ENCODE data around the gene OR51D1. TPM values are rescaled to one million over a fixed set of nuclear protein-coding genes. Genes with fewer than 3 reads are reported as not detected.

OR51D1 gene
- total RNA-seq, 1 donor from 2014 or later = not detected

DNA sequence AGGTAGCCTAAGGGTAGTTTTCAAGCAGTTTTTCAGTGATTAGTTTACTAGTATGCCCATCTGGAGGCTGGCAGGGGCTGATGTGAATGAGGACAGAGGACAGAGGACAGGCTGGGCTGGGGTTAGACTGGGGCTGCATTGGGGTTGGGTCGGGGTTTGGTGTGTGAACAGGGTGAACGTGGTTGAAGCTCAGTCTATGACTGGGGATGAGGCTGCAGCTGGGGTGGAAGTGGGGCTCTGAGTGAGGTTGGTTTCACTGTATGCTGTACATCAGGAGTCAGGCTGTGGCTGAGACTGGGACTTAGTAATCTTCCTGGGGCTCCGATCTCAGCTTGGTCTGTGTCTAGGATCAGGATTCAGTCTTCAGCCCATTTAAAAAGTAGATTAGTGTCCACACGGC is 7.0 kb downstream of the OR51D1 start:
- DNase-seq (ENCODE audit: low read depth in 2 of 2) = no peak

DNA sequence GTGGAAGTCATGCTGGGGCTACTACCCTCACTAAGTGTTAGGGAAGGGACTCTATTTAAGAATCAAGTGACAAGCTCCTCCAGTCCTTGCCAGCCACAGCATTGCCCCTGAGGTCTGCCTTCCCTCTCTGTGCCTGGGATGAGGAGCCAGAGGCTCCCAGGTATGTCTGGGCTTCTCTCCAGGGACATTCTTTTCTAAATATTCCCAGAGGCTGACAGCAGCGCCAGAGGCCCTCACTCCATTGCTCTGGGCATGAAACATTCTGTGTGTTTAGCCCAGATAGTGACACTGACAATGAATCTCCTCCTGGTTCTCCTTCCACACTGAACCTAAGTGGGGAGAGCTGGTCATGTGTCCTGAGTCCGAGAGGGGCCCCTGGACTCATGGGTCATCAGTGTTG is 8.7 kb downstream of the OR51D1 start:
- no peak for DNase-seq (ENCODE audit: low read depth in 2 of 2)

DNA sequence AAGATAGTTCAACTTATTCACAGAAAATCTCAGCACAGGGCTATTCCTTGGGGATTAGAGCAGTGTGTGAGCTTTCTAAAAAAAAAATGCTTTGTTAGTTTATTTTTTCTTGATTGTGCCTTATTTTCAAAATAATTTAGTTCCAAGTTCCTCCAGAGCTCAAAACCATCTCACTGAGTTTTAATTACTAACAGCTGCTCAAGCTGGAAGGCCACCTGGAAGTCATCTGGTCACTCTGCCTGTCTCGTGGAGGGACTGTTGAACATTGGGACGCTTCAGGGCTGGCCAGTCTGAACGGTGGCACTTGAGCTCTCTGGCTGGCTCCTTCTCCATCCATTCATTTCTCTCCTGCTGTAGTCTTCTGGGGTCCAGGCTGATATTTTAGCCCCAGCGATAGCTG is 10.5 kb downstream of the OR51D1 start:
- DNase-seq (ENCODE audit: low read depth in 2 of 2) = no peak

DNA sequence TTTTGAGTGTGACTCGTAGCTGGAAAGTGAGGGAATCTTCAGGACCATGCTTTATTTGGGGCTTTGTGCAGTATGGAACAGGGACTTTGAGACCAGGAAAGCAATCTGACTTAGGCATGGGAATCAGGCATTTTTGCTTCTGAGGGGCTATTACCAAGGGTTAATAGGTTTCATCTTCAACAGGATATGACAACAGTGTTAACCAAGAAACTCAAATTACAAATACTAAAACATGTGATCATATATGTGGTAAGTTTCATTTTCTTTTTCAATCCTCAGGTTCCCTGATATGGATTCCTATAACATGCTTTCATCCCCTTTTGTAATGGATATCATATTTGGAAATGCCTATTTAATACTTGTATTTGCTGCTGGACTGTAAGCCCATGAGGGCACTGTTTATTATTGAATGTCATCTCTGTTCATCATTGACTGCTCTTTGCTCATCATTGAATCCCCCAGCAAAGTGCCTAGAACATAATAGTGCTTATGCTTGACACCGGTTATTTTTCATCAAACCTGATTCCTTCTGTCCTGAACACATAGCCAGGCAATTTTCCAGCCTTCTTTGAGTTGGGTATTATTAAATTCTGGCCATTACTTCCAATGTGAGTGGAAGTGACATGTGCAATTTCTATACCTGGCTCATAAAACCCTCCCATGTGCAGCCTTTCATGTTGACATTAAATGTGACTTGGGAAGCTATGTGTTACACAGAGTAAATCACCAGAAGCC is 17.5 kb downstream of the OR51D1 start:
- no peak for DNase-seq (ENCODE audit: low read depth in 2 of 2)

DNA sequence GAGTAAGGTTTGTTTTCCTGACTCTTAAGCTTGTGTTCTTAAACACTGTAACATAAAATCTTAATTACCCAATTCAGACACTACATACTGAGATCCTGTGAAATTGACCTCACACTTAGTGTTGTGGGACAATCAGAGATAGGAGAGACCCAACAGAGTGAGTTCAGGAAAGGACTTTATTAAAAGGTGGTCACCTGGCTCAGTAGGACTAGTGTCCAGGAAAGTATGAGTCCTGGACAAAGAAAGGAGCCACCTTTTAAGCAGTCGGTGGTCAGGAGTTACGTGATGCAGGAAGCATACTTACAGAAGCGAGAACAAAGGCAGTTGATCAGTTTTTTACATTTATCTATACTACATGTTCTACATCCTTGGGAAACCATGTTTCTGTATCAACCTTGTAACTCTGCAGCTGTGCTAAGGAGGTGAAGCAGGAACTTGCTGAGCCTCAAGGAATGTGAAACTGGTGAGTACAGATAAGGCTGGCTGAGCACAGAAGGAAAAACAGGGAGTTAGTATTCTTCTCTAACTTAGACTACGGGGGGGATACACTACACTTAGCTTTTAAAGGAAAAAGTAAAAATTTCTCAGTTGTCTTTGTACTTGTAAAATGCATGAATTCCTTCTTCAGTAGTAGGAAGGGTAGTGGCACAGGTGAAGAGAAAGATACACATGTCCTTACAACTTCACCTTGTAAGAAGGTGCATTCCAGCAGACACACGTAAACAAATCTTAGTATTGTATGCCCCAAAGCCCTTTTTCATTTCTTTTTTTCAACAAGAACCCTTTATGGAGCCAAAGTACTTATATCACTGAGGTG is 21.6 kb downstream of the OR51D1 start:
- DNase-seq (ENCODE audit: low read depth in 2 of 2) = no peak

DNA sequence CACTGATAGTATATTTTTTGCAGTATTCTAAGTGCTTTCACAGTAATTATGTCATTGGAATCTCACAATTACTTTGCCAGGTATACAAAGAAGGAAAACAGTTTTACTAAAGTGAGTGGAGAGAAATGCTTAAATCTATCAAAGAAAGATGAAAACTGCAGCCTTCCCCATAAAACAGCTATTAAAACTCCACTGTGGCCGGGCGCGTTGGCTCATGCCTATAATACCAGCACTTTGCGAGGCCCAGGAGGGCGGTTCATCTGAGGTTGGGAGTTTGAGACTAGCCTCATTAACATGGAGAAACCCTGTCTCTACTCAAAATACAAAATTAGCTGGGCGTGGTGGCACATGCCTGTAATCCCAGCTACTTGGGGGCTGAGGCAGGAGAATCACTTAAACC is 25.6 kb downstream of the OR51D1 start:
- no peak for DNase-seq (ENCODE audit: low read depth in 2 of 2)

DNA sequence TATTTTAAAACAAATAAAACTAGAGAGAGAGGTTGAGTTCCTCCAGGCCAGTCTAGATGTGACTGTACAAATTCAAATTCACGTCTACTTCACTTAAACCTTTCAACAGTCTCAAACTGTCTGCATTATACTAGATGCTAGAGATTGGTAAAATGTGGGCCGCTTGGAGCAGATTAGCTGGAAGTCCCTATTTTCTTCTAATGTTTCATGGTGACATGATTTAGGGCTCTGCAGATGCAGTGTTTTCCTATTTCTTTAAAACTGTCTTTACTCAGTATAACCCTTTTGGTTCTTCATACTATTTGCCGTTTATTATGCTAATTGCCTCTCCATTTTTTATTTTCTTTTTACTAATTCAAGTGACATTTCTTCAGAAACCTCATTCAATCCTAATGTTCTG is 26.9 kb downstream of the OR51D1 start:
- DNase-seq (ENCODE audit: low read depth in 2 of 2) = no peak

DNA sequence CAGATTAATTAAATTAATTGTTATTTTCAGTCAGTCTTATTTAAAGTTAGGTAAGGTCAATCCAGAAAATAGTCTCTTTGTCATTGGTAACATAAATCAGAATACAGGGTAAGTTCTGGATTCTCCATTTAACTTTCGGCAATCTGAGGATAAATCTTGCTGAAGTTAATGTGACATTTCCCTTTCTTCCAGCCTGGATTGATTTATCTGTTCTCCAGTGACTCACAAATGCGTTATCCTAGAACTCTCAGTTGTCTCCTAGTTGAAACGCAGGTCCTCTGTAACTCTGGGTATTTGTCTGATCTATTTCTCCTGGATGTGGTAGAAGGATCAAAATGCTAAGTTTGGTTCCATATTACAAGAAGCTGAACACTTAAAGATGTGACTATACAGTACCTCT is 27.5 kb downstream of the OR51D1 start:
- no peak for DNase-seq (ENCODE audit: low read depth in 2 of 2)

DNA sequence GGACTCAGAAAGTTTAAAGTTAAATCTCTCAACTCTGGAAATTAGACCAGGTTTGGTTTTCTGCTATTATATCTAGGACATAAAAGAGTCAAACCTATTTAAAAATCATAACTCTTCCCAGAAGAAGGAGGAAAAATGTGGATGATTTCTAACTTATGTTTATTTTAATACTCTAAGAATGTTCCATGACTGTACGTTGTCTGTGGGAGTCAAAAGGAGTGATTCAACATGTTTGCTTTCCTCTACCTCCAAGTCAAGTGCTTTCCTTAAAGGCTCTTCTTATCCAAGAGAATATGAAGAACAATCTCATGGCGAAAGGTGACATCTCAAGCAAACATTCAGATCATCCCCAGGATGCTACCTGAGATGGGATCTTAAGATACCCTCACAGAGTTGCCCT is 28.1 kb downstream of the OR51D1 start:
- DNase-seq (ENCODE audit: low read depth in 2 of 2) = no peak

DNA sequence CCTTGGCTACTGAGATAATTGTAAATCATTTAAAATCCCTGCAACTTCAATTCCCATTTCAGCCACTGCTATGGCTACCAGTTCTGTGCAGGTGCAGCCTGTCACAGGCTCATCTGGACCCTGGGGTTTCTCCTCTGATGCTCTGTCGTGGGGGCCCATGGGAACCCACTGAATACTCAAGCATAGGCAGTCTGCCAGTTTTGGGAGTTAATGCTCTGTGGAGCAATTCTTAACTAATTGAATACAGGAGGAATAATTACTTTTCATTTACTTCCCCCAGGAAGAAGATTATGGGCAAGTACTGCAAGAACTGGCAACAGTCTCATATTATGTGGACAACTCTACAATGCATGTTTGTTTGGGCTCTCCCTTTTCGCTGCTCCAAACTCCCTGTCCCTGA is 34.5 kb downstream of the OR51D1 start:
- no peak for DNase-seq (ENCODE audit: low read depth in 2 of 2)

DNA sequence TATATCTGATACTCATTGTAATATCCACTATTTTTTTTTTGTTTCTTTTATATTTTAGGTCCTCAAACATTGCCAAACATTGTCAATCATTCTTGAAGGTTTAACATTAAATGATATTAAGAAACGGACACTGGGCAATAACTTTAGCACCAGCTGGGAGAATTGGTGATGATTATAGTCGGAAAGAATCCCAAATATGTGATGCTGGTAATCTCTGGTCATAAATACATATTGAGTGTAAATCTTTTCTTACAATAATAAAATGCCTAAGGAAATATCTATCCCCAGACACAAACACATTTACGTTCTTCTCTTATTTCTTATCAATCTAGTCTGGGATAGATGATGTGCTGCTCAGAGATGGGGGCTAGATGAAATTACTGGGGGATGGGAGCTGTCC is 35.2 kb downstream of the OR51D1 start:
- DNase-seq (ENCODE audit: low read depth in 2 of 2) = no peak

DNA sequence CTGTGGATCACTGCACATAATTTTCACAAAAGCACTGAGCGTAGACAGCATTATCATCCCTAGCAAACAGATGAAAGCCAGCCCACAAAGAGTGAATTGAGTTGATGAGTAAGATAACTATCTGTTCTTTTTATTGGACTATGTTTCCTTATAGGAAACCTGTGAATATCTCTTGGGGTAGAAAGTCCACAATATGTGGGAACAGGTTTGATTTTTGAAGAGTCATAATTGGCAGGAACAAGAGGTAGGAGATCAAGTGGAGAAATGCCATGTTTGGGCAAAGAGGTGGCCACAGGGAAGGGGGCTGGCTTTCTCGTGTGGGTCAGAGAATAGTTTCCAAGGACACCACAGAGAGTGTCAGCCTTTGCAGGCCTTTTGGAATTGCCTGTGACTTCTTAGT is 36.5 kb downstream of the OR51D1 start:
- no peak for DNase-seq (ENCODE audit: low read depth in 2 of 2)

DNA sequence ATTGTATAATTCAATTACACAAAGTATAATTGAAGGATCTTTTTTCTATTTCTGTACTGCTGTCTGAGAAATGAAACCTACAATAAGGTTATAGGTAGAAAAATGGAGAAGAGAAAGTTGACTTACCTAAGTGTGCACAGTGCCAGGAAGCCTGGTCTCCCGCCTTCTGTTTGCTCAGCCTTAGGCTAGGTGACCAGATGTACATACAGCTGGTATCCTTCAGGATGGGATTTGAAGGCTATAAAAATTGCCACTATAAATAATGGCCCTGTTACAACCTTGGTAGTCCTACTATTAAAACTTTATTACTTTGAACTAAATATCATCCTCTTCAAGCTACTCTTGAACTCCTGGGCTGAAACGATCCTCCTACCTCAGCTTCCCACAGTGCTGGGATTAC is 40.7 kb downstream of the OR51D1 start:
- no peak for DNase-seq (ENCODE audit: low read depth in 2 of 2)

DNA sequence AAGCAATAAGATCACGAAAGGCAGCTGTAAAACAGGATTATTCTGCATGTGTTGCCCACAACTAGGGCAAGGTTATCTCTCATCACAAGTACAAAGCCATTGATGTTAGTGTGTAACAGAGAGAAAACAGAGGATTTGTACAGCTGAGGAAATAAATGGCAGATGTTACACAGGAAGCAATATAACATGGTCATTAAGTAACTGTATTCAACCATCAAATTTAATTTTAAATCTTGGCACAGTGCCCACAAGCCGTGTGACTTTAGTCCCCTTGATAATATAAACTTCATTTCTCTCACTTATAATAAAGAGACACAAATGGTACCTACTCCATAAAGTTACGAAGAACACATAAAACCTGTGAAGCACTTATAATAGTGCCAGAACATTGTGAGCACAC is 43.1 kb downstream of the OR51D1 start:
- DNase-seq (ENCODE audit: low read depth in 2 of 2) = no peak

DNA sequence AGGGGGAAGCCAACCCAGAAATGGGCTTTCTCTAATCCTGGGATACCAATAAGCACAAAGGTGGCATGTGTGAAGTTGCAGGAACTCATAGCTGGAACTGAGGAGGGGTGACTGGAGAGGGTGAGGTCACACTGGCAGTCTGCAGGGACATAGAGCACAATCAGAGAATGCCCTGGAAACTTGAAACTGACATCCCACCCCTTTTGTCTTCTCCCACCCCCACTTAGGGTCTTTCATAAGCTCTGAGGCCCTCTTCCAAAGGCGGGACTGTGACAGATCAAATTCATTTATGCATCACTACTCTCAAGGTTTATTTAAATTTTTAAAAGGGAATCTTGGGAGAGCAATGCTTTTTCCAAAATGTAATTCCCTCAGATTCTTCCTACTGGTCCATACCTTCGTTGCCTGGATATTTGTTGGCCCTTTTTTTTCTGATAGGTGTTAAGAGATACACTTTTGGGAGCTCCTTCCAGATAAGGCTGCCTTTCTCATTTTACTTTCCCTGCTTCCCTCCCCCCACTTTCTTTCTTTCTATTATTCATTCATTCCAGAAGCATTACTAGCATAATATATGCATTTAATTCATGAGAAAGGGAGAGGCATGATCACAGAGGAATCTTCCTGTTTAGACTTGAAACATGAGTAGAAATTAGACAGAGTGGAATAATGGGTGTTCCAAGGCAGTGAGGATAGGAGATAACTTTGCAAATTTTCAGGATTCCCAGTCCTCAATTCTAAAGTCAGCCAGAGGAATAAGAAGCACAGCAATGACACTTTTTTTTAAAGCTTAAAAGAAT is 45.5 kb downstream of the OR51D1 start:
- DNase-seq (ENCODE audit: low read depth in 2 of 2) = no peak

DNA sequence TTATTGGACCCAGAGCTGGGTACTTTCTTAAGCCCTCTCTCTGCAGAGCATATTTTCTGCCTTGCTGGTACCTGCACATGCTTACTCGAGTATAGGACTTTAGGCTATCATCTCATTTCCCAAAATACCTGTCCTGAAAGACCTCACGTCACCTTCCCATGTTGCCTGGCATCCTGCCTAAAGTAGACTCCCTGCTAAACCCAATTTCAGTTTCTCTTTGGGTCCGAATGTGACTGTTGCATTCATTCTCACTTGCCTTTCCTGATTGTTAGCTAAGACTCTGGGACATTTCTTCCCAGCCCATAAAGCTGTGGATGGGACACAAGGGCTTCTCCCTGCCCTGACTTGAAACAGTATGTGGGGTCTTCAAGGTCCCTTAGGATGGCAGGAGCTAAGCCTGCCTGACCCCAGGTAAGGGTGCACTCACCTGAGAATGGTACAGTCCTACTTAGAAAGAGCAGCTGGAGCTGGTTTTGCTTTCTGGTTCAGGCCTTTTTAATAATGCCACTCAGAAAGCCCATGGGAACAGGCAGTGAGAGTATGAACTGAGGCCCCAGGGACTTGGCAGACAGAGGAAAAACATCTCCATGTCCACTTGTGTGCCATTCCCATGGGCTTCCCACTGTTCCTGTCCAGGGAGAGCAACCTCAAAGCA is 47.5 kb downstream of the OR51D1 start:
- DNase-seq (ENCODE audit: low read depth in 2 of 2) = no peak

Other genes starting within 250 kb of the OR51D1 start
- gene TRIM21, start 243.8 kb upstream of the OR51D1 start, total RNA-seq = 20.5 and 27.8 TPM in 2 replicates
- gene OR52K2, start 188.2 kb upstream of the OR51D1 start, total RNA-seq = not detected in 2 replicates
- not detected in 2 replicates for gene OR52K1, start 154.8 kb upstream of the OR51D1 start, total RNA-seq
- not detected in 2 replicates for gene OR52M1, start 92.3 kb upstream of the OR51D1 start, total RNA-seq
- gene OR52I2, start 55.7 kb upstream of the OR51D1 start, total RNA-seq = not detected in 2 replicates
- gene OR52I1, start 43.4 kb upstream of the OR51D1 start, total RNA-seq = not detected in 2 replicates
- gene TRIM68, start 29.2 kb upstream of the OR51D1 start, total RNA-seq = 7.2 and 8.3 TPM in 2 replicates
- gene OR51E1, start 6.5 kb downstream of the OR51D1 start, total RNA-seq = not detected in 2 replicates
- gene OR51E2, start 60.4 kb downstream of the OR51D1 start, total RNA-seq = not detected in 2 replicates
- not detected in 2 replicates for gene MMP26, start 67.3 kb downstream of the OR51D1 start, total RNA-seq
- not detected in 2 replicates for gene OR51F1, start 132.5 kb downstream of the OR51D1 start, total RNA-seq
- not detected in 2 replicates for gene OR52R1, start 166.9 kb downstream of the OR51D1 start, total RNA-seq
- gene OR51F2, start 183.8 kb downstream of the OR51D1 start, total RNA-seq = not detected in 2 replicates
- gene OR51S1, start 211.7 kb downstream of the OR51D1 start, total RNA-seq = not detected in 2 replicates
- not detected in 2 replicates for gene OR51T1, start 244.4 kb downstream of the OR51D1 start, total RNA-seq